K562 (cell line): ENCODE data around the gene CAPZB. TPM values are rescaled to one million over a fixed set of nuclear protein-coding genes. Genes with fewer than 3 reads are reported as not detected.

Experiments used
- ARNT ChIP-seq, 2 experiments: fragments of 450-650 bp; IDR thresholded peaks; 2 replicates each; pipeline ENCODE4 v1.6.1; 2016; ENCODE audit warnings: mild to moderate bottlenecking in 1 of 2
- CXXC5 ChIP-seq: fragments of 250-450 bp; sonication (Bioruptor Pico); IDR thresholded peaks from 2 replicates; pipeline ENCODE4 v1.8.0; 2022; ENCODE audit warnings: inconsistent platforms, mild to moderate bottlenecking, moderate library complexity
- DDX20 ChIP-seq: fragments of 450-650 bp; IDR thresholded peaks from 2 replicates; pipeline ENCODE4 v1.6.1; 2016; ENCODE audit warnings: missing genetic modification characterization, low read depth, mild to moderate bottlenecking, missing compliant biosample characterization, moderate library complexity
- ERF ChIP-seq: fragments of 450-650 bp; formaldehyde crosslinking; IDR thresholded peaks from 2 replicates; pipeline ENCODE4 v1.4.0; 2020; ENCODE audit warnings: mild to moderate bottlenecking, mixed read lengths
- FOSL1 ChIP-seq: fragments of 200-800 bp; sonication (Bioruptor generic); conservative IDR thresholded peaks from 2 replicates; pipeline ENCODE4 v1.6.1; 2016; ENCODE audit warnings: missing genetic modification characterization, missing compliant biosample characterization
- IFI16 ChIP-seq: fragments of 250-450 bp; sonication (Bioruptor Pico); IDR thresholded peaks from 2 replicates; pipeline ENCODE4 v2.1.2; 2022; ENCODE audit warnings: mild to moderate bottlenecking, inconsistent platforms
- JUND ChIP-seq, 2 experiments: IDR thresholded peaks; 2 replicates in 1 of 2; 3 replicates in 1 of 2; pipeline ENCODE4 v1.6.1; 2011; ENCODE audit warnings: borderline replicate concordance in 2 of 2, low read depth in 2 of 2, low read length in 2 of 2, improper control_type of control experiment in 1 of 2, missing biosample characterization in 1 of 2, missing genetic modification characterization in 1 of 2, missing genetic modification reagents in 1 of 2
- POLR2B ChIP-seq: fragments of 450-650 bp; IDR thresholded peaks from 2 replicates; pipeline ENCODE4 v1.6.1; 2018; ENCODE audit warnings: low read depth; ENCODE audit not compliant: partially characterized antibody
- SAFB ChIP-seq: fragments of 200-400 bp; formaldehyde crosslinking; IDR thresholded peaks from 2 replicates; pipeline ENCODE4 v1.6.1; 2017; ENCODE audit warnings: low read depth, low read length, borderline replicate concordance
- TRIM28 ChIP-seq: fragments of 450-650 bp; IDR thresholded peaks from 2 replicates; pipeline ENCODE4 v1.6.1; 2017
- polyA plus RNA-seq, 8 experiments: library from polyadenylated mRNA; depleted of rRNA in 4 of 8; stranded (reverse) in 5 of 8; unstranded in 3 of 8; fragments of >200 nt; fragmentation: Nextera tagmentation in 2 of 8; fragmentation: Illumina TruSeq in 1 of 8; extraction: Ambion mirVana in 2 of 8; extraction: Trizol in 1 of 8; gene quantifications; 2 replicates each; pipeline versions ENCODE4 v1.2.1 to v1.2.3, GENCODE V29; 2011 to 2014; ENCODE audit warnings: inconsistent platforms in 1 of 8, missing spikeins in 1 of 8
- total RNA-seq, 7 experiments: library from RNA; depleted of rRNA in 6 of 7; stranded (reverse); fragments of >200 nt in 6 of 7; fragmentation: Illumina TruSeq in 2 of 7; extraction: Trizol in 2 of 7; gene quantifications; 2 replicates each; pipeline versions ENCODE4 v1.2.1 to v1.2.3, GENCODE V29; 2011 to 2021; ENCODE audit warnings: low replicate concordance in 1 of 7
- TF ChIP-seq, protein P1 (sequence below): fragments of 200-800 bp; sonication (Bioruptor generic); IDR thresholded peaks from 2 replicates; pipeline ENCODE4 v1.6.1; 2016; ENCODE audit warnings: missing genetic modification characterization, missing compliant biosample characterization
- TF ChIP-seq, protein P2 (sequence below): sonication (generic); formaldehyde crosslinking; IDR thresholded peaks from 2 replicates; pipeline ENCODE4 v1.9.0; 2022; ENCODE audit warnings: mild to moderate bottlenecking, missing genetic modification reagents

The CAPZB gene
- total and polyA plus RNA-seq, 9 of the 15 experiments (the other 6 are each of a cell fraction or from before 2014, with no cell fraction given), result 57.6 to 297 (median 125) TPM

DNA sequence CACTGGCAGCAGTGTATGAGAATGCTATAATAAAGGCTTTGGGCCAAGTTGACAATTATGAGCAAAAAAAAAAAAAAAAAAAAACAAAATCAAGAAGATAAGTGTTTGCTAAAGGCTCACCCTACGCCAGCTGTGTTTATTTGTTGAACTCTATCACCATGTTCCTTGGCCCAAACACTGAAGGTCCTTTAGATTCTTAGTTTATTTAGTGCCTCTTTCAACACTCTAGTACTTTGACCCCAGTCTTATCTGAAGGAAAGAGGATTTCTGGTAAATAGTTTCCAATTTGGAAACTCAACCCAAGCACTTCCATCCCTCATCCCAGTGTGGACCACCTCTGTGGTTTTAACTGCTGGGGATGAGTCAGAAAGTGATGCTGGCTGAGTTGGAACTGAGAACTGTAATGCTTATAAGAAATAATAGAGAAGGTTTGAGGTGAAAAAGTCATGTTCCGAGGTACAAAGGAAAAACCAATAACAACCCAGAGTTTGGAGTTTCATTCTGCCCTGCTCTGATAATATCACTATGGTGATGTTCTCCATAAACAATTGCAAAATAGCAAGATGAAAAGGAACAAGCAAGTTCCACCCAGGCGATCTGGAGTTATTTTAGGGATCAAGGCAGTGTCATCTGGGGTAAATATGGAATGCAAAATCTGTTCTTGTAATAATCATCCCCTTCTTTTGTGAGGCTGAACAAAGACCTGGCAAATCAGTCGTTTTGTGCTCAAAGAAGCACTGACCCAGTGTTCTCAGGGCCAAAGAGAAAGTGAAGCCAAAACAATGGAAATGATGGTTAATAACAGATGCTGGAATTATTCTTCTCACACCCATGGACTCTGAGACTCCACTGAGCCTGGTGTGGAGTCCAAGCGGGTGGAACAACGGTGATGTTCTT lies 19.7 kb upstream of the CAPZB start (continued):
- TF ChIP-seq JUND (IDR thresholded peaks at IDR 0.05; ENCODE audit: borderline replicate concordance, low read depth, low read length) (no peak), JUND (tag; IDR thresholded peaks at IDR 0.05; ENCODE audit: borderline replicate concordance, low read depth, low read length) (peak; percentile 28; the same call in 1 of the 3 replicates), IFI16 (no peak), ERF (no peak), SAFB (no peak), ARNT (IDR thresholded peaks at IDR 0.05) (no peak), FOSL1 (tag) (no peak; the same call in 1 of the 2 replicates), TRIM28 (no peak), POLR2B (no peak), CXXC5 (CRISPR knock-in tag) (no peak), DDX20 (tag) (no peak)
- TF ChIP-seq, protein P1, sequence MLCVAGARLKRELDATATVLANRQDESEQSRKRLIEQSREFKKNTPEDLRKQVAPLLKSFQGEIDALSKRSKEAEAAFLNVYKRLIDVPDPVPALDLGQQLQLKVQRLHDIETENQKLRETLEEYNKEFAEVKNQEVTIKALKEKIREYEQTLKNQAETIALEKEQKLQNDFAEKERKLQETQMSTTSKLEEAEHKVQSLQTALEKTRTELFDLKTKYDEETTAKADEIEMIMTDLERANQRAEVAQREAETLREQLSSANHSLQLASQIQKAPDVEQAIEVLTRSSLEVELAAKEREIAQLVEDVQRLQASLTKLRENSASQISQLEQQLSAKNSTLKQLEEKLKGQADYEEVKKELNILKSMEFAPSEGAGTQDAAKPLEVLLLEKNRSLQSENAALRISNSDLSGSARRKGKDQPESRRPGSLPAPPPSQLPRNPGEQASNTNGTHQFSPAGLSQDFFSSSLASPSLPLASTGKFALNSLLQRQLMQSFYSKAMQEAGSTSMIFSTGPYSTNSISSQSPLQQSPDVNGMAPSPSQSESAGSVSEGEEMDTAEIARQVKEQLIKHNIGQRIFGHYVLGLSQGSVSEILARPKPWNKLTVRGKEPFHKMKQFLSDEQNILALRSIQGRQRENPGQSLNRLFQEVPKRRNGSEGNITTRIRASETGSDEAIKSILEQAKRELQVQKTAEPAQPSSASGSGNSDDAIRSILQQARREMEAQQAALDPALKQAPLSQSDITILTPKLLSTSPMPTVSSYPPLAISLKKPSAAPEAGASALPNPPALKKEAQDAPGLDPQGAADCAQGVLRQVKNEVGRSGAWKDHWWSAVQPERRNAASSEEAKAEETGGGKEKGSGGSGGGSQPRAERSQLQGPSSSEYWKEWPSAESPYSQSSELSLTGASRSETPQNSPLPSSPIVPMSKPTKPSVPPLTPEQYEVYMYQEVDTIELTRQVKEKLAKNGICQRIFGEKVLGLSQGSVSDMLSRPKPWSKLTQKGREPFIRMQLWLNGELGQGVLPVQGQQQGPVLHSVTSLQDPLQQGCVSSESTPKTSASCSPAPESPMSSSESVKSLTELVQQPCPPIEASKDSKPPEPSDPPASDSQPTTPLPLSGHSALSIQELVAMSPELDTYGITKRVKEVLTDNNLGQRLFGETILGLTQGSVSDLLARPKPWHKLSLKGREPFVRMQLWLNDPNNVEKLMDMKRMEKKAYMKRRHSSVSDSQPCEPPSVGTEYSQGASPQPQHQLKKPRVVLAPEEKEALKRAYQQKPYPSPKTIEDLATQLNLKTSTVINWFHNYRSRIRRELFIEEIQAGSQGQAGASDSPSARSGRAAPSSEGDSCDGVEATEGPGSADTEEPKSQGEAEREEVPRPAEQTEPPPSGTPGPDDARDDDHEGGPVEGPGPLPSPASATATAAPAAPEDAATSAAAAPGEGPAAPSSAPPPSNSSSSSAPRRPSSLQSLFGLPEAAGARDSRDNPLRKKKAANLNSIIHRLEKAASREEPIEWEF, result no peak
- TF ChIP-seq, protein P2, sequence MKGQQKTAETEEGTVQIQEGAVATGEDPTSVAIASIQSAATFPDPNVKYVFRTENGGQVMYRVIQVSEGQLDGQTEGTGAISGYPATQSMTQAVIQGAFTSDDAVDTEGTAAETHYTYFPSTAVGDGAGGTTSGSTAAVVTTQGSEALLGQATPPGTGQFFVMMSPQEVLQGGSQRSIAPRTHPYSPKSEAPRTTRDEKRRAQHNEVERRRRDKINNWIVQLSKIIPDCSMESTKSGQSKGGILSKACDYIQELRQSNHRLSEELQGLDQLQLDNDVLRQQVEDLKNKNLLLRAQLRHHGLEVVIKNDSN (CRISPR knock-in tag), result no peak
